Osteoblast (primary cell): ENCODE data around the gene TMEM175. TPM values are rescaled to one million over a fixed set of nuclear protein-coding genes. Genes with fewer than 3 reads are reported as not detected.
A peak's percentile ranks its signal among the peaks of the same experiment; 100 is the strongest.

Source experiments
- DNase-seq: peaks from one replicate; pipeline ENCODE4 v3.0.0; 2011; ENCODE audit warnings: low spot score, mixed read lengths; ENCODE audit not compliant: insufficient read length; ENCODE audit errors: missing footprints
- H2AFZ ChIP-seq: 2 replicates; pipeline ENCODE4 v1.6.0; 2011; ENCODE audit warnings: mild to moderate bottlenecking, low read length
- H3K27ac ChIP-seq: 2 replicates; pipeline ENCODE4 v1.5.1; 2011; ENCODE audit warnings: mild to moderate bottlenecking, low read depth, low read length, moderate library complexity
- H3K27me3 ChIP-seq: 2 replicates; pipeline ENCODE4 v1.6.0; 2012; ENCODE audit warnings: mild to moderate bottlenecking, control low read depth, inconsistent platforms, low read length, moderate library complexity; ENCODE audit not compliant: insufficient read depth
- H3K36me3 ChIP-seq: 2 replicates; pipeline ENCODE4 v1.5.1; 2011; ENCODE audit warnings: mild to moderate bottlenecking, low read length, control low read depth, moderate library complexity; ENCODE audit not compliant: insufficient read depth
- H3K4me1 ChIP-seq: 2 replicates; pipeline ENCODE4 v1.5.1; 2011; ENCODE audit warnings: mild to moderate bottlenecking, low read length, control low read depth, moderate library complexity; ENCODE audit not compliant: insufficient read depth
- H3K4me2 ChIP-seq: 2 replicates; pipeline ENCODE4 v1.6.0; 2011; ENCODE audit warnings: mild to moderate bottlenecking, low read length; ENCODE audit not compliant: insufficient read depth
- H3K4me3 ChIP-seq: fragments of 200-600 bp; sonication (generic); 3 replicates; pipeline ENCODE4 v1.5.1; 2012; ENCODE audit warnings: mild to moderate bottlenecking, low read length, inconsistent platforms; ENCODE audit not compliant: insufficient read depth
- H3K79me2 ChIP-seq: 2 replicates; pipeline ENCODE4 v1.6.0; 2012; ENCODE audit warnings: mild to moderate bottlenecking, low read length, control low read depth, inconsistent platforms; ENCODE audit not compliant: insufficient read depth
- H3K9me3 ChIP-seq: 2 replicates; pipeline ENCODE4 v1.5.1; 2011; ENCODE audit warnings: low read depth, low read length, control low read depth
- H4K20me1 ChIP-seq: 2 replicates; pipeline ENCODE4 v1.6.0; 2012; ENCODE audit warnings: mild to moderate bottlenecking, low read length, control low read depth; ENCODE audit not compliant: insufficient read depth
- total RNA-seq: library from RNA; depleted of rRNA; stranded (reverse); fragments of >200 nt; gene quantifications from 2 replicates; pipeline ENCODE4 v1.2.3, GENCODE V29; 2012
- TF ChIP-seq, protein P1 (sequence below): IDR thresholded peaks from 2 replicates; pipeline ENCODE4 v1.5.1; 2011; ENCODE audit warnings: mild to moderate bottlenecking, low read depth, low read length, moderate library complexity; ENCODE audit errors: extremely low read depth

The TMEM175 gene
- total RNA-seq, 1 donor: 13.8 TPM

DNA sequence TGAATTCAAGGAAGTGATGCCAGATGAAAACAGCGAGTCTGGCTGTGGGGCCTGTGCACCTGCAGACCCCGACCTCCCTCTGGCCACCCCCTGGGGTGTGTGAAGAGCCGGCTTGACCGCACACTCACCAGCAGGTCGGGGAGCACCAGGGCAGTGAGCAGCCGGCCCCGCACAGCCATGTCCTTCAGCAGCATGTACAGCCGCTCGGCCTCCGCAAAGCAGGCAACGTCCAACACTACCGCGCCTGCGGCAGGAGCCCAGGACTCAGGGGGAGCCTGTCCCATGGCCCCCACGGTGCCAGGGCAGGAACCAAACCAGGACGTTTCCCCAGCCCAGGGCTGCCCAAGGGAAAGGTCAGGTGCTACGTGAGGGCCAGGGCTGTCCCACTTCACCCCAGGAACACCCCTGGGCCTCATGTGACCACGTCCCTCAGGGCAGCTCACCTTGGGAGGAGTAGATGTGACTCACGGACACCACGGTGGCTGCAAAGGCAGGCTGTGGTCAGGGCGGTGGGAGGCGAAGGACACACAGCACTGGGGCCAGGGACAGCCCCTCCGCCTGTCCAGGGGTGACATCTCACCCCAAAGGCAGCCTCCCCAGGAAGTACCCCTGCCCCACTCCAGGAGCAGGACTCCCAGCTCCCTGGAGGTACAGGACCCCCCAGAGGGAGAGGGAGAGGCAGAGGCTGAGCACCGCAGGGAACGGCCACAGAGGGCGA, 32.9 kb downstream of the TMEM175 start:
- Histone ChIP-seq H3K79me2 (peaks cover 1% of the 10 kb centered on the region), H3K4me3 (no peak overlapping the region), H3K36me3 (peaks cover 10% of the 10 kb centered on the region), H3K27me3 (no peaks in the 10 kb centered on the region), H3K4me1 (no peaks in the 10 kb centered on the region), H3K27ac (no peak overlapping the region), H4K20me1 (peaks cover 6% of the 10 kb centered on the region), H3K9me3 (no peaks in the 10 kb centered on the region), H3K4me2 (no peak overlapping the region), H2AFZ (no peak overlapping the region)
- TF ChIP-seq, protein P1, sequence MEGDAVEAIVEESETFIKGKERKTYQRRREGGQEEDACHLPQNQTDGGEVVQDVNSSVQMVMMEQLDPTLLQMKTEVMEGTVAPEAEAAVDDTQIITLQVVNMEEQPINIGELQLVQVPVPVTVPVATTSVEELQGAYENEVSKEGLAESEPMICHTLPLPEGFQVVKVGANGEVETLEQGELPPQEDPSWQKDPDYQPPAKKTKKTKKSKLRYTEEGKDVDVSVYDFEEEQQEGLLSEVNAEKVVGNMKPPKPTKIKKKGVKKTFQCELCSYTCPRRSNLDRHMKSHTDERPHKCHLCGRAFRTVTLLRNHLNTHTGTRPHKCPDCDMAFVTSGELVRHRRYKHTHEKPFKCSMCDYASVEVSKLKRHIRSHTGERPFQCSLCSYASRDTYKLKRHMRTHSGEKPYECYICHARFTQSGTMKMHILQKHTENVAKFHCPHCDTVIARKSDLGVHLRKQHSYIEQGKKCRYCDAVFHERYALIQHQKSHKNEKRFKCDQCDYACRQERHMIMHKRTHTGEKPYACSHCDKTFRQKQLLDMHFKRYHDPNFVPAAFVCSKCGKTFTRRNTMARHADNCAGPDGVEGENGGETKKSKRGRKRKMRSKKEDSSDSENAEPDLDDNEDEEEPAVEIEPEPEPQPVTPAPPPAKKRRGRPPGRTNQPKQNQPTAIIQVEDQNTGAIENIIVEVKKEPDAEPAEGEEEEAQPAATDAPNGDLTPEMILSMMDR: no peak
- DNase-seq: peak; percentile 88

DNA sequence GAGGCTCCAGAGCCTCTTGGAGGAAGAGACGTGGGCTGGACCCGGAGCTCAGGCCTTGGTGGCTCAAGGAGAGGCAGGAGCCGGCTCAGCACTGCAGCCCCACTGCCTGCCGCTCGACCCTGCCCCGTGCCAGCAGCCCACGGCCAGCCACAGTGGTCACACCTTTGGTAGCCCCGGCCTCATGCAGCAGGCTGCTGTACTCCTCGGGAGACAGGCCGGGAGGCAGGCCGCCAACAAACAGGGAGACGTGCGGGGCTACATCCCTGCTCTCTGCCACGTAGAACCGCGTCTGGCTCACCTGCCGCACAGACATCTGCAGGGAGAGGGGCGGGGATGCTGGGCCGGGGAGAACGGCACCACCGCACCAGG, 33.5 kb downstream of the TMEM175 start:
- no peaks in the 10 kb centered on the region for H3K4me1 ChIP-seq
- H3K27ac ChIP-seq: no peak overlapping the region
- TF ChIP-seq, protein P1: no peak
- H3K9me3 ChIP-seq: no peaks in the 10 kb centered on the region
- no peaks in the 10 kb centered on the region for H3K27me3 ChIP-seq
- no peak overlapping the region for H2AFZ ChIP-seq
- no peak overlapping the region for H3K4me2 ChIP-seq
- peaks cover 11% of the 10 kb centered on the region for H4K20me1 ChIP-seq
- H3K36me3 ChIP-seq: peaks cover 10% of the 10 kb centered on the region
- H3K4me3 ChIP-seq: no peak overlapping the region
- peaks cover 6% of the 10 kb centered on the region for H3K79me2 ChIP-seq
- DNase-seq: peak; percentile 77

DNA sequence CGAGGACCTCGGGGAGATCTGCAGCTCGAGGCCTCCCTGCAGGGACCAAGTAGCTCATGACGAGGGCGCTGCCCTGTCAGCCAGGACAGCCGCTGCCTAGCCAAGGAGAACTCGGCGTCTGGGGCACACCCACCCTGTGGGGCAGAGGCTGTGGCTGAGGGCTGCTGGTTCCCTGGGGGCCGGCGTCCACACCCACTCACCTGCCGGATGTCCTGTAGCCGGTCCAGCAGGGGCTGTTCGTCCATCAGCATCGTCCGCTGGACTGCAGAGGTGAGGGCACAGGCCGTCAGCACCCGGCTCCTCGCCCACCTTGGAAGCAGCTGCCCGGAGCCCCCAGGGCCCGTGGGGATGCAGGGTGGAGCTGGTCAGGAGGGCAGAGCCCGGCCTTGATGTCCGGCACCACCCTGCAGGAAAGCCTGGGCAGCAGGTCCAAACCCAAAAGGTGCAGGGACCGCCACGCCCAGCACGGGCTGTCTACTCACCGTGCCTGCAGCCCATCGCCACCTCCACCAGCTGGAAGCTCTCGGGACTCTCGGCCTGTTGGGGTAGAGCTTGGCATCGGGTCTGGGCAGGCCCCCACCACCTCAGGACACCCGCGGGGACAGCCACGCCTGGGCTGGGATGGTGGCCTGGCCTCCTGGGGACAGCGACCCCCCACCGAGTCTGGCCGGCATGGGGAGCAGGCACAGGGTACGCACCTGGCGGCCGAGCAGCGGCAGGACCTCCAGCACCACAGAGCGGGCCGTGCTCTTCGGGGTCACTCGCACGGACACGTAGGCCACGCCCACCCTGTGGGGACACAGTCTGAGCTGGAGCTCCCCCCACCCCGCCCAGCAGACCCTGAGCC, 34.2 kb downstream of the TMEM175 start:
- TF ChIP-seq, protein P1: no peak
- Histone ChIP-seq H3K4me2 (no peak overlapping the region), H3K9me3 (no peaks in the 10 kb centered on the region), H4K20me1 (peaks cover 19% of the 10 kb centered on the region), H3K27ac (no peak overlapping the region), H3K36me3 (peaks cover 10% of the 10 kb centered on the region), H2AFZ (no peak overlapping the region), H3K4me3 (no peak overlapping the region), H3K27me3 (no peaks in the 10 kb centered on the region), H3K4me1 (no peaks in the 10 kb centered on the region), H3K79me2 (peaks cover 13% of the 10 kb centered on the region)
- DNase-seq: peak; percentile 84
